SH-SY5Y (cell line): ENCODE data around the gene DNAH17.

ENCODE experiments used
- GATA2 ChIP-seq: IDR thresholded peaks from 2 replicates; pipeline ENCODE4 v1.6.1; 2011; ENCODE audit warnings: mild to moderate bottlenecking, low read depth, low read length
- GATA3 ChIP-seq: IDR thresholded peaks from 2 replicates; pipeline ENCODE4 v1.6.1; 2011; ENCODE audit warnings: low read depth, mild to moderate bottlenecking, low read length, moderate library complexity

- TF ChIP-seq GATA2 (no peak), GATA3 (no peak)
Observed at GRCh38 chr17:78623541-78623940, 46.3 kb upstream of the DNAH17 start.
